Activated CD4-positive, alpha-beta T cell treated with anti-CD3 and anti-CD28 coated beads, Interleukin-10, Interleukin-2, amounts not matched to agents 100 ng/mL and 50 ng/mL, durations not matched to agents 16 hours and 8 hours (primary cell): ENCODE results near the gene POLR1A.

Experiments
- DNase-seq: peaks from one replicate; pipeline ENCODE4 v3.0.0-alpha.2; 2020

The POLR1A gene

DNA sequence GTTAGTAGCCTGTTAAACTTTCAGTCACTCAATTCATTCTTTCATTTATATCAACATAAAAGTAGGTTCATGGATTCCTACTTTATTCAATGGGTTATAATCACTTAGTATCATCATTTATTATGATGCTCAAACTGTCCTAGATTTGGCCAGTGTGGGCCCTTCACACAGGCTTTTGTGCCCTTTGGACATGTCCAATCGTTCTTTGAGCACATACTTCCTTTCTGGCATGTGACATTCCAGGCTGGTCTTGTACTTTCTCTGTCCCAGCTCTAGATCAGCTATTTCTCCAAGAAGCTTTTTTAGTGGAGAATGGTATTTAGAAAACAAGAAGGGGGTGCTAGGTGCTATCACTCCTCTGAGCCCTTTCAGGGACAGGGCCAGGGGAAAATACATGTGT, 11.5 kb downstream of the POLR1A start:
- no peak for DNase-seq

DNA sequence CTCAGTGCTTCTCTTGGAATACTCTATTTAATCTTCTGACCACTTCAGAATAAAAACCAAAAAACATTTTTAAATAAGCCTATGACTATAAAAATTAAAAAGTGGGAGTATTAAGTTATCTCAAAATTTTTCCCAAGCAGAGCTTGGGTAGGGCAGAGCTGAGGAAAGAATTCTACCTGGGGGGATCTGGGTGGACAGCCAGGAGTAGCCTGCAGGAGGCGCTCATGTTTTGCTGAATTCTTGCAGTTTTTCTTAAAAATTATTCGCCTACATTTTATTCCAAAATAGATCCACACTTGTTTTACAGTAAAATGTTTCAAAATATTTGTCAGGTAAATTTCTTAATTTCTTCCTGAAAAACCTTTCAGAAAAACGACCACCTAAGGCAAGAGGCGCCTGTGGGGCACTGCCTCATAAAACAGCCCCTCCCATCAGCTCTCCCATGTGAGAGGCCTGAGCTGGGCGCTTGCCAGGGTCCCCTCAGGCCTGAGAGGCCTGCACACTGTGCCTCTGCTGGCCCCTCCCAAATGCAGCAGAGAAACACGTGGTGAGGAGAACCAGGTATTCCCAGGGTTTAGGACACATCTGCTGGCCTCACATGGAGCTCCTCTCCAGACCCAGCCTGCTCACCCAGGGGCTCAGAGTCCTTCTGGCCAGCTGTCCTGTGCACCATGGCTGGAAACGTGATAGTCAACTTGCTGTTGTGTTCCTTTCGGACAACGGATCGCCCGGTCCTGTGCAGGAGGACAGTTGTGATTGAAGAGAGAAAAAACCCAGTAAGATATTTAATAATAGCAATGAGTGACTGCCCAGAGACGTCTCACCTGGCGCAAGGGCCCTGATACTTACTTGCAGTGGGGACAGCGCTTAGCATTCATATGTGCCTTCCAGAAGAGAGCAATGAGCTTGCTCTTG, 17.5 kb downstream of the POLR1A start:
- DNase-seq, result no peak

DNA sequence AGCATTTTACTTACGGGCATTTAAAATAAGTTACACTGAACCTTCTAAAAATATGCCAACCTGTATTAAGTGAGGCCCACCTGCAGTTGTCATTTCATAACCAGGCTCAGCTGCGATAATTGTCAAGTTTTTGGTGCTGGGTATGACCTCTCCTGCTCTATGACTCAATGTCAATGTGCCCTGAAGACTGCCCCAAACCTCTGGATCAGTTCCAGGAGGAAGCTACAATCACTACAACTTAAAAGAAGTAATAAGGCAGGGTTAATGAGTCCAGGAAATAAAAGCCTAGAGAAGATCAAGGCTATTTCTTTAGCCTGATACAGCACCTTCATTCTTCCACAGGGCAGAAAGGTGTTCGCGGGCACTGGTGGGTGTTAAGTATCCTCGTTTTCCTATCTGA, 22.9 kb downstream of the POLR1A start:
- DNase-seq, result no peak

DNA sequence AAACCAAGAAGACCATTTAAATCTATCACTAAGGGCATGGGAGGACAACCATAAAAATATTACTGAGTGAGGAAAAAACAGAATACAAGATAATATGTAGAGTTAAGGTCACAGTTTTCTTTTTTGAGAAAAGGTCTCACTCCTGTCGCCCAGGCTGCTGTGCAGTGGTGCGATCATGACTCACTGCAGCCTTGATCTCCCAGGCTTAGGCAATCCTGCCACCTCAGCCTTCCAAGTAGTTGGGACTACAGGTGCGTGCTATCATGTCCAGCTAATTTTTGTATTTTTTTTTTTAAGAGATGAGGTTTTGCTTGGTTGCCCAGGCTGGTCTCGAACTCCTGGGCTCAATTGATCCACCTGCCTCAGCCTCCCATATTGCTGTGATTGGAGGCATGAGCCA, 24.0 kb downstream of the POLR1A start:
- no peak for DNase-seq

DNA sequence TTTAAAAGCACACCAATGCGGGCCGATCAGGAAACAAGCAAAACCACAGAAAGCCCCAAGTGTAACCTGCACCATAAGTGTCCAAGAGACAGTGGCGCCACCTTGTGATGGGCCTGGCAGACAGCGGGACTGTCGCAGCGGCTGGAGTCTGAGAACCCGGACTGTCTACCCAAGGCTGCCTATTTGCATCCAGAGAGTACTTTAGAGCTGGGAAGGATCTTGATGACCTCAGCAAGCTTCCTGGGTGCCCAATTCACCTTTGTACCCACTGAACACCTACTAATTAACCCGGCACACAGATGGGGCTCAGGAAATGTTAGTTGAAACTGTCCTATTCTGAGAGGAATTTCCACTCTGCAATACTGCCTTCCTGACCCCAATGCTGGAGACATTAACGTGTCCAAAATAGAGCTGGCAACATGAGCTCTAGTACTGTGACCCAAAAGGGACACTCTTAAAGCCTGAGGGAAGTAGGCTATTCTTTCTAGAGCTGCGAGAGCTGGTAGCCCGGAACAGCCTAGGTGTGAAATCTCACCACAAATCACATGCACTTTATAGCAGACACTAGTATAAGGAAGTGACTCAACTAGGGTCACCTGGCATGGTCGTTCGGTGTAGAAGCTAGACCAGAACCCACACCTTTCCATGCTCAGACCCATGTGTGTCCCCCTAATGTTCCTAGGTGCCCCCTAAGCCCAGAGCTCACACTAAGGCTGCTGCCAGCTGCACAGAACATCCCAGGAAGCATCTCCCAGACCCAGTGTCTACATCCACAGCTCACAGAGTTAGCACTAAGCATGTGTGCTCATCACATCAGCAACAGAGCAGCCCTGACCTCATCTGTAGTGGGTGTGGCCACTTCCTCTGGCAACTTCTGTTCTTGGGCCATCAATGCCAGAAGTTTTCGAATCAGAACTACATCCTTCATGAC, 25.4 kb downstream of the POLR1A start:
- peak; percentile 81 for DNase-seq

DNA sequence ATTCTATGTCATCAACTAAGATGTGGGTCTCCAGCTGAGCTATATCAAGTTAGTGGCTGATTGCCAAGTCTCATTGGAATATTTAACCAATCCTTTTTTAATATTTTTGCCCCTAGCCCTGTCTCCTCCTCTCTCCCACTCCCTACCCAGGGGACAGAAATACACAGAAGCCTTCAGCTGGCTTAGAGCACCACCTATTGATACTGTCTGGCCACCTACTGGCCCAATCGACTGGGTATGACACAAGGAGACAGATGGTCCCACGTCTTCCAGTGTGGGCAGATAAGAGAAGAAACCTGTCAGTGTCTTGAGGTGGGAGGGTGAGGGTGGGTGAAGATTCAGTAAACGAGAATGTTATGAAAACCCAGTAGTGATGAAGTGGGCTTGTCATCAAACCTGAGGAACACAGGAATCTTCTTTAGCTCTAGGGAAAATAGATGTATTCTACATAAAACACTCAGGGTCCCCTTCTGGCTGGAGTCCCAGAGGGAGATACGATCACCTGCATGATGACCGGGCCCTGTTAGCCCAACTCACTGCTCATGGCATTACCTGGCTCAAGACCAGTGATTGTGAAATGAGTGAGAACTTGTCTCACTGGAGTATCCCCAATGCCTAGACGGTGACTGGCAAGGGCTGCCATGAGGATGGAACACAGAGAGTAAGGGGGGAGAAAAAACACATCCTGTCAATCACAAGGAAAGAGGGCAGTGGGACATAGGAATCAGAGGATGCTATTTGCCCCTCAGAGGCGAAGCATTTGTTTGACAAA, 26.7 kb downstream of the POLR1A start:
- peak; percentile 28 for DNase-seq

DNA sequence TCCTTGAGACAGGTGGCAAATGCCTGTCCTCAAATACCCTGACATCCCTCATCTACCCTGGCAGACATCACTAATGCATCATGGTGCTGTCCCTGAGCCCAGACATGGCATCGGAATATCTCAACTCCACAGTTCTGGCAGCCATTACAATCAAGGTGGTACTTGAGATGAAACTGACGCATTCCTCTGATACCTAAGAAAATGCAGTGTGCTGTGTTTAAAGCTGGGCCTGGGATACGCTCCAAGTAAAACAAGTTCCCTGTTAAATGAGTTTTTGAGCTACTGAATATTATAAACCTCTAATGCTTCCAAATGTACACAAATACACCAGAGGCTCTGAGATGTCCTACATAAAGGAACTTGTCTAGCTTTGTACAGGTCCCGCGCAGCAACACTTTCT, 29.8 kb downstream of the POLR1A start:
- DNase-seq, result no peak

DNA sequence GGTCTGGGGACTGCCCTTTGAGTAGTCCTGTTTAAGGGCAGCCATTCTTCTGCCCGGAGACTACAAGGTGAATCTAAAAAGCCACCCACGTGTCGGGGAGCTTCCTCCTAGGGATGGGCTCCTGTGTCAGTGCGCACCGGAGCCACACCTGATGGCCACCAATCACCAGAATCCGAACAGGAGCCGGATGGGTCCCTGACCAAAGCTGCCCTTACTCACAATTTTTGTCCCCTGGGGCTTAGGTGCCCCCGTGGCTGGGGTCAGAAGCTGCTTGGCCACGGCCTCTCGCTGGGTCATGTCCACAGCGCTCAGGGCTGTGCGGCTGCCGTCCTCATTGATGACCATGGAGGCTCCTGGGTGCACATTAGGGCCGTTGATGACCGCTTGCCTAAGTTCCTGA, 30.9 kb downstream of the POLR1A start:
- no peak for DNase-seq

DNA sequence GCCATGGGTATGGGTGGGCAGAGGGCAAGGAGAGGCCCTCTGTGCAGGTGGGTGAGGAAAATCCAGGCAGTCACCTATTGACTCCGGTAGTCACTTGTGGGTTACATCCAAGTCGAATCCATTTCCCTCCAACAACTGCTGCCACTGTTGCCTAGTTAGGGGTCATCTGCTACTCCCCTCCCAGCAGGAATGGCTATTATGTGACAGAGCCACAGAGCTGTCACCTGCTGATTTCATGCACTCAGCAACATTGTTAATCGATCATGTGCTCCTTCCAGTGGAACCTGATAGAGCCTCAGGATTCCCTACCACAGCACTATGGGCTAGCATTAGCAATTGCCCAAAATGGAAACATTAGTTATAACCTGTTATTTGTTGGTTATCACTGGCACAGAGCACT, 31.4 kb downstream of the POLR1A start:
- DNase-seq, result no peak

DNA sequence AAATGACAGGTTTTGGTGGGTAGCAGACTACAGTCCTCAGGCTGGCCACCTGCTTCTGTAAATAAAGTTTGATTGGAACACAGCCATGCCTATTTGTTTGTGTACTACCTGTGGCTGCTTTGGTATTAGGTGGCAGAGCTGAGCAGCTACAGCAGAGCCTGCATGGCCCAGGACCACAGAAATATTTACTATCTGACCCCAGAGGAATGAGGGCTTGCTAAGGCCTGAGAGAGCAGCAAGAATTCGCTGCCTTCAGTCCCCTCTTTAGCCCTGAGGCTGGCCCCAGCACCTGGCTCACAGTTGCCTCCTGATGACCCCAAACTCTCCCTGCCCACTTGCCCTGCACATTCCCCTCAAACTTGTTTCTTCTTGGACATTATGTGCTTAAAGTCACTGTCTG, 32.5 kb downstream of the POLR1A start:
- no peak for DNase-seq

DNA sequence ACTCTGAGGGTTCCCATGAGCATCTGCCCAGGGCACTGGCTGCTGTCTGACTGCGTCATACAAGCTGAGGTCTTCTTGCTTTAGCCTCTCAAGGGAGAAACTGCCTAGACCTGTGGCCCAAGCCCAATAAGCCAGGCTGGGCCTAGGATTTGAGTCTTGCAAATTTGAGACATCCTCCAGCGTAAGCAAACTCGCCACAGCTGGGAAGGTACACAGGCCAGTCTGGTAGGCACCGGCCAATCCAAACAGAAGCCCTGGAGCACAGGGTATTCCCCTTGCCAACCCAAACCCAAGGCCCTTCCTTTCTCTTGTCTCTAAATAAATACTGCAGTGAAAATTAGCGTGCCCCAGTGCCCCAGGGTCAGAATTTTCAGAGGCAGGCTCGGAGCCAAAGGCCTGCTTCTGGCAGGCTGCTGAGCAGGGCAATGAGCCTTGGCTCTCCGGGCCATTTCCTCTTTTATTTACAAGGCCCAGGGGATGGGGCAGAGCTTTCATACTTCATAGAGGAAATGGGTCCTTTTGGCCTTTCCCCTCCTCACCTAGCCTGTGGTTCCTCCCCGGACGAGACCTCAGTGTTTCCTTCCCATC, 33.3 kb downstream of the POLR1A start:
- no peak for DNase-seq

DNA sequence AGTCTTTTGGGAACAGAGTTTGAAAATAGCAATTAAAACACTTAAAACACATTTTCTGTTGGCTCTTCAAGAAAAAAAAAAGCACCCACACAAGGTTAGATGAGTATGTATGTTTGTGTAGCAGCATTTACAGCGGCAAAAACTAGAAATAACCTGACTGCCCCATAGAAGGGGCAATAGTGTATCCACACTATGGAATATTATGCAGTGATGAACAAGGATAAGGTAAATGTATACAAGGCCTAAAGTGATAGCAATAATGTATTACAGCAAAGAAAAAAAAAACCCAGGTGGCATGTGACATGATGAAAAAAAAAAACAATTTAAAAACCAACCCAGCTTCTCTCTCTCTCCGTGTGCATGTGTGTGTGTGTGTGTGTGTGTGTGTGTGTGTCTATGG, 34.8 kb downstream of the POLR1A start:
- DNase-seq, result no peak

DNA sequence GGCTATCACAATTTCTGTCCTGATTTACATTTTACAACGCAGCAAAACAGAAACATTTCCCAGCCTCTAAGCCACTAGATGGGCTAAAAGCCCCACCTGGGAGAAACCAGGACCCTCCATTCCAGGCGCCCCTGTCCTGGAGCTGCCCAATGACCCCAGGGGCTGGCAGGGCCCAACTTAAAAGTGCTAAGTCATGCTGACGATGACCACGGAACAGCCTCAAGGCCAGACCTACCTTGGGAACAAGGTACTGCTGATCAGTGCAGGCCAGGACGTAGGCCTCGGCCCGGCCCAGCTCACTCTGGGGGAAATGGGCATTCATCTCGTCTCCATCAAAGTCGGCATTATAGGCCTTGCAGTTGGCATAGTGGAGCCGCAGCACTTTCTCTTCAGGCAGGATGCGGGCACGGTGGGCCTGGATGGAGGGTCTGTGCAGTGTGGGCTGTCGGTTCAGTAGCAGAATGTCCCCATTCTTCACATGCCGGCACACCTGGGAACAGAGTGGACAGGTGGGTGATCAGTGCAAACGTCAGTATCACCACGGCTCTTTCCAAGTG, 35.8 kb downstream of the POLR1A start:
- DNase-seq, result no peak

DNA sequence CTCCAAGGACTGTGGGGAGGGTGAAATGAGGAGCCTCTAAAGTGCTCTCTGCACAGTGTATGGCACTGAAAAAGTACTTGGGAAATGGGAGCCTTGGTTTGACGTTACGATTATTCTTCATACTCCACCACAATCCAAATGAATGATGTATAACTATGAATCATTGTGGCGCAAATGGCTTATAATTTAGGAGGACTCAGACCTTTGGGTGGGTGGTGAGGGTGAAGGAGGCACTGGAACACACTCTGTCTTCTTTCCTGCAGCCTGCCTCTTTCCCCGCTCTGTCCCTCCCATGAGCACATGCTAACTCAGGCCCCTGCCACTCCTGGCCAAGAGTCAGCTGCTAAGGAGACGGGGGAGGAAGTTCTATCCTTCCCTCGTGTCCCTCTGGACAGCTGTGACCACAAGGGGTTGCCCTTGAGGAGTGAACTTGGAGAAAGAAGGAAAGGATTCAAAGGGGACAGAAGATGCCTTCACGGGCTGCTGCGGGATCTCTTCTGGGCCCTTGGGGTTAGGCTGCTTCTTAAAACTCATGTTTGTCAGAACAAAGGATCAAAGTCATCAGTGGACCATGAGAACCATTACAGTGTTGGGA, 36.5 kb downstream of the POLR1A start:
- no peak for DNase-seq

DNA sequence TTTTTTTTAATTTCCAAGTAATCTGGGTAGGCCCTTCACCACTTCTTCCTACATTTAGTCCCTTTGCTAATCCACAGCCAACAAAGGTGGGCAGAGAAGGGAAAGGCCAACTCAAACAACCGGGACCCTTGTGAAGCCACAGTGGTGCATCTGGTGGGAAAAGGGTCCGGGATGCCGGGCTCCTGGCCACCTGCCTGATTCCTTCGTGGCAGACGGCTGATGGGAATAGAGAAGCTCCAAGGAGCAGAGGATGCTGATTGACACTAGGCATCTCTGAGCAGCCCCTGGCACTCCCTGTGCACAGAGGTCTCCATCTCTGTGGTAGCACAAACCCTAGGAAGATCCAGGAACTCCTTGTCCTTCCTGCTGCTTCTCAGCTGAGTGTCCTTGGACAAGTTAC, 37.0 kb downstream of the POLR1A start:
- no peak for DNase-seq

DNA sequence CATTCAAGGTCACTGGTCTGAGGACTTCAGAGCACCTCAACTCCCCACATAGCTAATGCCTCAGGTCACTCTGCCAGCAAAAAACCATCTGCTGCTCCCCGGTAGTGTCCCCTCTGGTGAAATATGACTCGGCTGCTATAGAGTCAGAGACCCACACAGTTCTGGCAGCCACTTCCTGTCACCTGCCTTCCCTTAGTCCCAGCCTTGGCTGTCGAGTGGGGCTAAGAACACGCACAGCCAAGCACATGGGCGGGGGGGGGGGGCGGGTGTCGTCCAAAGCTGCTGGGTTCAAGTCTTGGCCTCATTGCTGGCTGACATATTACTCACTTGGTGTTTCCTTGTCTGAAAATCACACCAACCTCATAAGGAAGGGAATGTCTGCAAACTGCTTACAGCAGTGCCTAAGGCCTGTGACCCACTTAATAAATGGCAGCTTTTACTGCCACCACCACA, 37.5 kb downstream of the POLR1A start:
- DNase-seq, result peak; percentile 63

DNA sequence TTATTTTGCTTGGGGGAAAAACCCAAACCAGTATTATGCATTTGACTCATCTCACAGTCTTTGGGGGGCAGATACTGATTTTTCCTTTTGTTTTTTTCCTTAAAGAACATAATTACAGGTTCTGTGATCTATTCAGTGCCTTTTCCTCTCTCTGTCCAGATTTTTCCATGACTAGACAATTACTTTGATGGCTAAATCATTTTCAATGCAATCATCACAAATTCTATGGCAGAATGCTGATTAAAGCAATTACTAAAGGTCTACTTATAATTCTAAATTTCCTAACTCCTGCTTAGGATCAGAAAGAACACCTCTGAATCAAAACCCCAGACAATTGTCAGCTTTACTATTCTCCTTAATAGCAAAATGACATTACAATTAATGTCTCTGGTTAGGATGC, 38.8 kb downstream of the POLR1A start:
- no peak for DNase-seq

DNA sequence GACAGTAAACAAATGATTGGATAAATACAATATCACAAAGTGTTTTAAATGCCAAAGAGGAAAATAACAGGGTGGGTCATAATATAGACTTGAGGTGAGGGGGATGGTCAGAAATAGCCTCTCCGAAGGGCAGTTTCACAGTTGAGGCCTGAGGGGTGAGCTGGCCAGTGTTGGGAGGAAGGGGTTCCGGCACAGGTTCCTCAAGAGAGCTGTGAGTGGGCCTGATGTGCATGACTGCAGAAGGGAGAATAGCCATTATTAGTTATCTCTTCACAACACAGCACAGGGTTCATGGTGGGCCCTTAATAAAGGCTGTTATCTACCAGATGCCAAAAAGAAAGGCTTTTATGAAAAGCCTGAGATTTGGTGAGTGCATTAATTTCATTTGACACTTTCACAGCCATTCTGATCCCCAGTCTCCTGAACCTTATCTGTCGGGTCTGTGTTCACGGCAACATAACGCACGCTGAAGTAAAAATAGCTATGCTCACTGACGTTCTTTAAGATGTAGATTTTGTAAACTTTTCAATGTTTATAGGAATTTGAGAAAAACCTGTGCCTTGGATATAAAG, 39.6 kb downstream of the POLR1A start:
- DNase-seq, result no peak

DNA sequence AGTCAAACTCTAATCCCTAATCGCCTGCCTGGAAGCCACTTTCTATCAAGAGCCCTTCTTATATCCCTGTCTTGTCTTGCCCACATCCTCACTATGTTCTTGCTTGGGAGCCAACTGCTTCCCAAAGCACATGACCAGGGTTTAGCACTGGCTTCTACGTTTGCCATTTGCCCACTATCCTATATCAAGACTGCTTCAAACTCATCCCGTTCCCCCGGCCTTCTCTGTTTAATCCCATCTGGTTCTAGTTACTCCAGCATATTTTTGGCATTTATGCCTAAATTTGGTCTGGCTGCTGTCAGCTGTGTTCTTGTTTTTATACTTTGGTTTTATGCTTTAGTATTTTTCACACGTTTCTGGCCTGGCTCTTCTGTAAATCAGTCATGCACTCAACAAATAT, 40.2 kb downstream of the POLR1A start:
- DNase-seq, result no peak

DNA sequence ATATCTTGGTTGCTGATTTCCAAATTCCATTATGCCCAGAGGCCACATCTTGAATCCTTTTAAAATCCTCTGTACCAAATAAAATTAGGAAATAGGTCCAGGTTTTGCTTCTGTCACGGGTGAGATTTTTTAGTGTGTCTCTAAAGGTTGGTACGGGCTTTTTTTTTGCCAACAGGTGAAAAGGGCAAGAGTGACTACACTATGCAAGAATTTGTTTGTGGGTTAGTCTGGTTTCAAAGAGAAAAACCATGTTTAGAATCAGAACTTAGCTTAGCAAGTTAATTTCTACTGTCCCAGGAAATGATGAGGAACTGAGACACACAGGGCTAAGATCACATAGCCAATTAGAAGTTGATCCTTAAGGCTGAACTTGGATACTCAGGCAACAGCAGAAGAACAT, 41.7 kb downstream of the POLR1A start:
- no peak for DNase-seq

DNA sequence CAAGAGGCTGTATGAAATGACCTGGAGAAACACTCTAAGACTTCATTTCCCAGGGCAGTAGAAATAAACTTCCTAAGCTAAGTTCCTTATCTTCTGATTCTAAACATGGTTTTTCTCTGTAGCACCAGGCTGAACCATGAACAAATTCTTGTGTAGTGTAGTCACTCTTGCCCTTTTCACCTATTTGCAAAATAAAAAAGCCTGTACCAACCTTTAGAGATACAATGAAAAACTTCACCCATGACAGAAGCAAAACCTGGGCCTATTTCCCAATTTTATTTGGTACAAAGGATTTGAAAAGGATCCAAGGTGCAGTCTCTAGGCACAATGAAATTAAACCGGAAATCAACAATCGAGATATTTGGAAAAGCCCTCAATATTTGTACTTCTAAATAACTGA, 43.6 kb downstream of the POLR1A start:
- no peak for DNase-seq
